ENCODE measurements around the gene RAB36.
"Not testable (repeated sequence)": the region's sequence is repeated elsewhere in the genome, so short reads cannot be mapped to it uniquely, and the experiment has no call there.

RAB36 gene

DNA sequence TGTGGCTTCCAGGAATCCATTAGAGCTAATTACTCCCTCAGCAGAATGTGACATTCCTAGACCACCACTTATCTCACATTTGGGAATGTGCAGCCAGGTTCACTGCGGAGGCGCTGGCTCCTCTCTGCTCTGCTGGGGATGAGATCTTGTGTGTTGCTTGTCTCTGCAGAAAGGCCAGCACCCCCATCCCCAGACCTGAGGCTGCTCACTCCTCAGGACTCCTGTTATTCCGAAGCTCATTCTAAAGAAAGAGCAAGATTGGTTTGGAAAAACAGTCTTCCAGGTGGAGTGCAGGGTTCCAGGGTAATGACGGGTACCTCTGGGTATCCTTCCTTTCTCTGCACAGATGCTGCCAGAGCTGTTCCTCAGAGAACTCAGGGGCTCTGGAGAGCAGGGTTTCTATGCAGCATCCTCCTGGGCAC lies 24.3 kb upstream of the RAB36 start:
- DNase-seq, result no peak

GRCh38 chr22:23121424-23121823 lies 23.9 kb upstream of the RAB36 start:
- DNase-seq, result no peak

- no peak for DNase-seq
These were observed 22.9 kb upstream of the RAB36 start for GRCh38 chr22:23122216-23122957.

- no peak for DNase-seq
These were observed 22.1 kb upstream of the RAB36 start for GRCh38 chr22:23122992-23123803.

GRCh38 chr22:23123804-23124254 lies 21.4 kb upstream of the RAB36 start:
- DNase-seq, result no peak

DNA sequence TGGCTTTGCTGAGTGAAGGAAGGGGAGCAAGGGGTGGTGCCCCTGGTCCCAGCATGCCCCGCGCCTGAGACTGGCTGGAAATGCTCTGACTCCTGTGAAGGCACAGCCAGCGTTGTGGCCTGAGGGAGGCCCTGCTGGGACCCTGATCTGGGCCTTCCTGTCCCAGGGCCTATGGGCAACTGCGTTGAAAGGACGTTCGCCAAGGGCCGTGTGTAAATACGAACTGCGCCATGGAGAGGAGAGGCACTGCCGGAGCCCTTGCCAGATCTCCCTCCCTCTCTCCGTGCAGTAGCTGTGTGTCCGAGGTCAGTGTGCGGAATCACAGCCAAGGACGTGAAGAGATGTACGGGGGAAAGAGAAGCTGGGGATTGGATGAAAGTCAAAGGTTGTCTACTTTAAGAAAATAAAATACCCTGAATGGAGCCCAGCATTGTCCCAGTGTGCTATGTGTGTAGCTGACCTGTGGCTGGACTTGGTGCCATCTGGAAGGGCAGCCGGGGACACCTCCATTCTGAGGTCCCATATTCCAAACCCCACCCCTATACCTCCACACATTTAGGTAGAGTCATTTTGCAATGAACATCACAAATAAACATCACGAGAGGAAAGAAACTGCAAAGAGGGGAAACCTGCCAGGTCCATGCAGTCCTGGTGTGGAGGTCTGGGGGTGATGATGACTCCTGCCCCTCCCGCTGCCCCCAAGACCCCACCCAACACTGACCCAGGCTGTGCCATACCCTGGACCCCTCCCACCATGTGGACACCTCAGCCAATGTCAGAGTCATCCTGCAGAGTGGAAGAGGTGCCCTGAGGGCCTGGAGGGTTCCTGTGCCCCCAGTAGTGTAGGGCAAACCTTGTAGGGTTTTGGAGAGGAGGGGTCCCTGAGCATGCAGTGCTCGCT lies 20.4 kb upstream of the RAB36 start:
- no peak for DNase-seq

GRCh38 chr22:23125512-23126103 lies 19.7 kb upstream of the RAB36 start:
- DNase-seq, result no peak

DNA sequence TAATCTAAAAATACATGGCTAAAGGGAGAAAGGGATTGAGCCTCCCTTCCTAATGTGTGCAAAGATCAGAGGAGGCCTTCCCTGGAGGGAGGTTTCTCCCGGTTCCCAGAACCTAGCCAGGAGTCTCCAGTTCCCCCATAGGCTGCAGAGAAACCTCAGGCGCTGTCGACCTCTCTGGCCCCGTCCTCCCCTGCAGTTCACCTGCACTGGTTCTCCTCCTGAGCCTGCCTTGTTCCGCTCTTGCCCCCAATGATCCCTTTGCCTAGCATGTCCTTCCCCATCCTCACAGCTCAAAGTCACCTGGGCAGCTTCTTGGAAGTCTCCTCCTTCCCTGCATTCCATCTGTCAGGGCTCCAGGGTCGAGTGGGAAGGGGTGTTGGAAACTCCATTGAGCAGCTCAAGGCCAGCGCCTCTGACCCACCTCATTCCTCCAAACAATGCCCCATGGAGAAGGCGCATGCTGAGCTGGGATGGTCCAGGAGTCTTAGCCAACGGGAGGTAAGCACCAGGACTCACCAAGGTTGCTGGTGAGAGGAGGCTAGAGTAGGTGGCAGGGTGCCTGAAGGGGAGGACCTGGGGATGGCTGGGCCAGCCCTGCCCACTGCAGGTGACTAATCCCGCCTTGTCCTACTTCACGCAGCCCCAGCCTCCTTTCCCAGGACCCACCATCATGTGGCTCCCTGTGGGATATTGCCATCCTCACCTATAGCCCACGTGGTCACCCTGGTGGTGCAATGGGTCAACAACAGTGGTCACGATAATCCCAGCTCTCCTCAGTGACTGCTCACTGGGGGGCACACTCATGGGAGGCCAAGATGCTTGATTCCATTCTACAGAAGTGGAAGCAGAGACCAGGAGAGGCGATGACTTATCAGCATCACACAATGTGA lies 18.9 kb upstream of the RAB36 start:
- DNase-seq, result no peak

DNA sequence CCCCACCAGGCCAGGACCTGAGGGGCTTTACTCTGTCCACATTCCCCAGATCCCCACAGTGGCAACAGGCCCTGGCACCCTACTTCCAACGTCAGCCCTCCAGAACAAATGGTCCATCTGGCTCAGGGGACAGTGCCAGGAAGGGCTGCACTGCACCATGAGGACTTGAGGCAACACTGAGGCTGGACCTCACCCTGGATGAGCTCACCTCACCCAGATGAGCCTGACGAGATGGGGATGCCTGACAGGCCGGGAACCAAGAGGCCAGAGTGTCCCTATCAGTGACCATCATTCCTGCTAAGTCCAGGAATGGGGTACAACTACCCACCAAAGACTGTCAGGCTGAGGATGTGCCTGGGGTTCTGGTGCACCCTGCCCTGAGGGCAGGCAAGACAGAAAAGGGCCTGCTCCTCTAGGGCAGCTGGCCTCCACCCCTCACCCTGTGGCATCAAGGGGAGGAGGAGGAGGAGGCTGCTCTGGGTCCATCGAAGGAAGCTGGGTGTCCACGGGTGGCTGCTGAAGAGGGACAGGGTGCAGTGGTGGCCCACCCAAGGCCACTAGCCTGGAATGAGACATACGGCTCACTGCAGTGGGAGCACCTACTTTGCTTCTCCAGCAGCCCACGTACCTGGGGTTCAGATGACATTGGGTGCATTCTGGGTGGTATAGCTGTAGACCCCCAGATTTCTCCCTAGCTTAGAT lies 18.1 kb upstream of the RAB36 start:
- no peak for DNase-seq

- DNase-seq, result no peak
These were observed 17.5 kb upstream of the RAB36 start for GRCh38 chr22:23127788-23128187.

- DNase-seq, result peak in 1 of 2 experiments; percentile 17
These were observed 16.8 kb upstream of the RAB36 start for GRCh38 chr22:23128269-23129108.

DNA sequence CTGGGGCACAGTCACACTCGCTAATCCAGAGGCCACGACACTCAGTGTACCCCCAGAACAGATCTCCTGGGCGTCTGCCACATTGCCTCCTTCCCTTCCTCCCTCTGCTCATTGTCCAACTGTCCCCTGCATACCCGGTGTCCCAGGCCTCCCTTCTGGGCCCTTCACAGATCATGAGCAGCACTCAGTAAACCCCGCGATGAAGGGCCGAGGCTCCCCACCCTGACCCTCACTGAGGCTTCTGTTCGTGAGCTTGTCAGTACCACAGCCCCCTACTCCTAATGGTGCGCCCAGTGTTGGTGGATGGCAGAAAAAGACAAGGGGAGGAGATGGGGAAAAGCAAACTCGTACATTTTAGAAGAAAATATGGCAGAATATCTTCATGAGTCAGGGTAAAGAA lies 16.1 kb upstream of the RAB36 start:
- DNase-seq, result no peak

GRCh38 chr22:23130697-23131096 lies 14.6 kb upstream of the RAB36 start:
- no peak for DNase-seq

DNA sequence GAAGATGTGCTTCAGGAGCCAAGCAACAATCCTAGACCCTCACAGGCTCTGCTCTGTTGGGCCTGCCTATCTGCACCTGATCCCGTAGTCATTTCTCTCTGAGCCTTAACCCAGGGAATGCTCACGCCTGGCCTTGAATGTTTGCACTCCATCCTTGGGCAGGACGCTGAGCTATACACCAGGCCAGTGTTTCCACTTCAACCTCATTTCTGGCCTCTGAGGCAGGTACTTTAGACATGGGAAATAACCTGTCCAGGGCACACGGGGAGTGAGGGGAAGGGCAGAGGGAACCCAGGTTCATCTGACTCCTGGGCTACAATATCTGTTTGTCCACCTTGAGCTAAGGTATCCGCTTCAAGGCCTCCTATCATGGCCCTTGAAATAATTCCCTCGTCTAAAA lies 13.3 kb upstream of the RAB36 start:
- DNase-seq, result no peak

DNA sequence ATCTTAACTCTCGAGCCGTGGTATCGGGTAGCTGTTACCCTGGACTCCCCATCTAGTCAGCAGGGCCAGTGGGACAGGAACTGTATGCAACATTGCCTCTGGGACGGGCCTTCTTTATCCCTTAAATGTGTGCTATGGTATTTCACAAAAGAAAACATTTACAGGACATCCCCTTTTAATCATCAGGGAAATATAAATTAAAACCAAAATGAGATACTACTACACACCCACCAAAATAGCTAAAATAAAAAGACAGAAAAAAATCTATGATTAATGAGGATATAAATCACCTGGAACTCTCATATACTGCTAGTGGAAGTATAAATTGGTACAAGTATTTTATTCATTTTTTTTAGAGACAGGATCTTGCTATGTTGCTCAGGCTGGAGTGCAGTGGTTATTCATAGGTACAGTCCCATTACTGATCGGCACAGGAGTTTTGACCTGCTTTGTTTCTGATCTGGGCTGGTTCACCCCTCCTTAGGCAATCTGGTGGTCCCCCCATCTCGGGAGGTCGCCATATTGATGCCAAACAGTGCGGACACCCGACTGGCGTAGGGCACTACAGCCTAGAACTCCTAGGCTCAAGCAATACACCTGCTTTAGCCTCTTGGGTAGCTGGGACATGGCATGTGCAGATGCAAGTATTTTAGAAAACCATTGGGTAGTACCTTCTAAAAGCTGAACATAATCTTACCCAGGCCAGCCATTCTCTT lies 12.7 kb upstream of the RAB36 start:
- DNase-seq, result no peak

DNA sequence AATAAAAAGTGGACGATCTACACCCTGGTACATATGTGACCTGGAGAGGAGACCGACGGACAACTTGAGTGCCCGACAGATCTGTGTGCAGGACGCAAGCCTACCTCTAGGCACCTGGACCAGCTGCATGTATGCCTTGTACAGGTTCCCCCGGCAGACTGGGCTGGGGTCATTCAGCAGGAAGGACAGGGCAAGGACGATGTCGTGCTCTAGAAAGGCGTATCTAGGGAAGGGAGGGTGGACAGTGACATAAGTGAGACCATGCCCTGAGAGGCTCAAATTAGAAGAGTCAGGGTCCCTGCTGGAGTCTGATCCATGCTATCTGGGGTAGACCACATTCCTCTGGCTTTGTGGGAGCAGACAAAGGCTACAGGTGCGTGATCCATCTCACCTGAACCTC lies 11.4 kb upstream of the RAB36 start:
- DNase-seq, result no peak

- DNase-seq, result not testable (repeated sequence)
These were observed 8.3 kb upstream of the RAB36 start for GRCh38 chr22:23136991-23137390.

- DNase-seq, result no peak
These were observed 7.8 kb upstream of the RAB36 start for GRCh38 chr22:23137468-23137867.

- DNase-seq, result no peak
These were observed 7.2 kb upstream of the RAB36 start for GRCh38 chr22:23137905-23138561.

All from SW 1271 (cell line).